Neural cell (in vitro differentiated cells): ENCODE data around the gene RBPJL.

Source experiments
- EP300 ChIP-seq: fragments of 450-650 bp; conservative IDR thresholded peaks from 2 replicates; pipeline ENCODE4 v1.6.1; 2014; ENCODE audit warnings: antibody characterized with exemption, mild to moderate bottlenecking, moderate library complexity; ENCODE audit not compliant: poor library complexity, severe bottlenecking
- EZH2 ChIP-seq: fragments of 200-600, 300-800 bp; shearing (Covaris generic), sonication (generic); IDR thresholded peaks from 2 replicates; pipeline ENCODE4 v1.6.1; 2014; ENCODE audit warnings: antibody characterized with exemption, low read length, borderline replicate concordance, mild to moderate bottlenecking; ENCODE audit not compliant: insufficient read depth, poor library complexity, severe bottlenecking
- RAD21 ChIP-seq: fragments of 450-650 bp; conservative IDR thresholded peaks from 2 replicates; pipeline ENCODE4 v1.6.1; 2014; ENCODE audit warnings: antibody characterized with exemption, mild to moderate bottlenecking, moderate library complexity
- REST ChIP-seq: IDR thresholded peaks from 2 replicates; pipeline ENCODE4 v1.6.1; 2012; ENCODE audit warnings: borderline replicate concordance
- TAF1 ChIP-seq: IDR thresholded peaks from 2 replicates; pipeline ENCODE4 v1.6.1; 2012; ENCODE audit warnings: low read depth
- TF ChIP-seq, protein P1 (sequence below): fragments of 450-650 bp; IDR thresholded peaks from 2 replicates; pipeline ENCODE4 v1.5.1; 2014; ENCODE audit warnings: antibody characterized with exemption, mild to moderate bottlenecking, moderate library complexity; ENCODE audit not compliant: poor library complexity, severe bottlenecking

DNA sequence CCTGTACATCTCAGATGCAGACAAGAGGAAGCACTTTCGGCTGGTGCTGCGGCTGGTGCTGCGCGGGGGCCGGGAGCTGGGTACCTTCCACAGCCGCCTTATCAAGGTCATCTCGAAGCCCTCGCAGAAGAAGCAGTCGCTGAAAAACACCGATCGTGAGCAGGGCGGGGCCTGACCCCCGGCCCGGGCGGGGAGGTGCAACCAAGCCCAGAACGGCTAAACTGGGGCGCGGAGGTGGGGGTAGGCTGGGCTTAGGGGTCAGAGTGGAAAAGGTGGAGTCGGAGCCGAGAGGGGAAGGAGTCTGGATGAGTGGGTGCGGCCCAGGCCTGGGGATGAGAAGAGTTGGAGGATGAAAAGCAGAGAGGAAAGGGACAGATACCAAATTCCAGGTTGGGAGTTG, 5.6 kb downstream of the RBPJL start:
- TF ChIP-seq, protein P1, sequence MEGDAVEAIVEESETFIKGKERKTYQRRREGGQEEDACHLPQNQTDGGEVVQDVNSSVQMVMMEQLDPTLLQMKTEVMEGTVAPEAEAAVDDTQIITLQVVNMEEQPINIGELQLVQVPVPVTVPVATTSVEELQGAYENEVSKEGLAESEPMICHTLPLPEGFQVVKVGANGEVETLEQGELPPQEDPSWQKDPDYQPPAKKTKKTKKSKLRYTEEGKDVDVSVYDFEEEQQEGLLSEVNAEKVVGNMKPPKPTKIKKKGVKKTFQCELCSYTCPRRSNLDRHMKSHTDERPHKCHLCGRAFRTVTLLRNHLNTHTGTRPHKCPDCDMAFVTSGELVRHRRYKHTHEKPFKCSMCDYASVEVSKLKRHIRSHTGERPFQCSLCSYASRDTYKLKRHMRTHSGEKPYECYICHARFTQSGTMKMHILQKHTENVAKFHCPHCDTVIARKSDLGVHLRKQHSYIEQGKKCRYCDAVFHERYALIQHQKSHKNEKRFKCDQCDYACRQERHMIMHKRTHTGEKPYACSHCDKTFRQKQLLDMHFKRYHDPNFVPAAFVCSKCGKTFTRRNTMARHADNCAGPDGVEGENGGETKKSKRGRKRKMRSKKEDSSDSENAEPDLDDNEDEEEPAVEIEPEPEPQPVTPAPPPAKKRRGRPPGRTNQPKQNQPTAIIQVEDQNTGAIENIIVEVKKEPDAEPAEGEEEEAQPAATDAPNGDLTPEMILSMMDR, result no peak
- no peak for TF ChIP-seq TAF1
- TF ChIP-seq EZH2, result no peak
- TF ChIP-seq EP300, result no peak
- no peak for TF ChIP-seq RAD21
- TF ChIP-seq REST, result no peak
